Measurements from ENCODE around the gene CAPN13.

CAPN13 gene

DNA sequence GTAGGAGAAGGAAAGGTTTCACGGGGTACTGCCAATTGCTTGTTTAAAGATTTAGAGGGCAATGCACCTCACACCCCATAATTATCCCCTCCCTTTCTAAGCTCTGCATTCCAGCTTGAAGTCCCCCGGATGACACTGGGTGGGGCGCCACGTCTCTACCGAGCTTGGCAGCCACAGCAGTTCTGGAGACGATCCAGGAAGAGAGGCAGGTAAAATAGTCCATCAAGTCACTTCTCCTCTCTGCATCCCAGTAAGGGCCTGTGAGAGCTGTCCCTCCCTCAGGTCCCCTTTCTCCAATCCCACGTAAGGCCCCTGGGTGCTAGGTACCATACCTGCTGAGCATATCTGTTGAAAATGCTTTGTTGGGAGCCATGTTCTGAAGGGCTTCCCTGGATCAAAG lies 65.7 kb downstream of the CAPN13 start:
- Histone ChIP-seq H4K20me1 (ENCODE audit: insufficient read depth, low read length) (no peaks in the 10 kb centered on the region), H3K36me3 (ENCODE audit: insufficient read depth, low read length) (no peaks in the 10 kb centered on the region), H3K27me3 (ENCODE audit: insufficient read depth, low read length) (no peaks in the 10 kb centered on the region; the same call in 1 of the 2 replicates), H3F3A (ENCODE audit: insufficient read depth, low read length) (no peaks in the 10 kb centered on the region), H3K9ac (ENCODE audit: low read length) (no peak overlapping the region), H3K9me2 (ENCODE audit: low read depth, low read length) (no peaks in the 10 kb centered on the region), H3K27ac (ENCODE audit: low read depth, low read length, poor library complexity, severe bottlenecking) (no peak overlapping the region), H3K79me2 (ENCODE audit: insufficient read depth, low read length) (no peaks in the 10 kb centered on the region), H3K4me2 (ENCODE audit: low read length) (no peak overlapping the region), H3K4me3 (ENCODE audit: low read depth, low read length, poor library complexity, severe bottlenecking) (no peak overlapping the region), H2AFZ (ENCODE audit: low read length) (no peak overlapping the region), H3K9me3 (ENCODE audit: low read length) (no peaks in the 10 kb centered on the region), H3K4me1 (ENCODE audit: insufficient read depth, low read length, severe bottlenecking) (no peaks in the 10 kb centered on the region)
- TF ChIP-seq EZH2 (IDR thresholded peaks at IDR 0.05; ENCODE audit: borderline replicate concordance, low read length) = no peak
- TF ChIP-seq, protein P1, sequence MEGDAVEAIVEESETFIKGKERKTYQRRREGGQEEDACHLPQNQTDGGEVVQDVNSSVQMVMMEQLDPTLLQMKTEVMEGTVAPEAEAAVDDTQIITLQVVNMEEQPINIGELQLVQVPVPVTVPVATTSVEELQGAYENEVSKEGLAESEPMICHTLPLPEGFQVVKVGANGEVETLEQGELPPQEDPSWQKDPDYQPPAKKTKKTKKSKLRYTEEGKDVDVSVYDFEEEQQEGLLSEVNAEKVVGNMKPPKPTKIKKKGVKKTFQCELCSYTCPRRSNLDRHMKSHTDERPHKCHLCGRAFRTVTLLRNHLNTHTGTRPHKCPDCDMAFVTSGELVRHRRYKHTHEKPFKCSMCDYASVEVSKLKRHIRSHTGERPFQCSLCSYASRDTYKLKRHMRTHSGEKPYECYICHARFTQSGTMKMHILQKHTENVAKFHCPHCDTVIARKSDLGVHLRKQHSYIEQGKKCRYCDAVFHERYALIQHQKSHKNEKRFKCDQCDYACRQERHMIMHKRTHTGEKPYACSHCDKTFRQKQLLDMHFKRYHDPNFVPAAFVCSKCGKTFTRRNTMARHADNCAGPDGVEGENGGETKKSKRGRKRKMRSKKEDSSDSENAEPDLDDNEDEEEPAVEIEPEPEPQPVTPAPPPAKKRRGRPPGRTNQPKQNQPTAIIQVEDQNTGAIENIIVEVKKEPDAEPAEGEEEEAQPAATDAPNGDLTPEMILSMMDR (IDR thresholded peaks at IDR 0.05; ENCODE audit: low read length) = no peak

DNA sequence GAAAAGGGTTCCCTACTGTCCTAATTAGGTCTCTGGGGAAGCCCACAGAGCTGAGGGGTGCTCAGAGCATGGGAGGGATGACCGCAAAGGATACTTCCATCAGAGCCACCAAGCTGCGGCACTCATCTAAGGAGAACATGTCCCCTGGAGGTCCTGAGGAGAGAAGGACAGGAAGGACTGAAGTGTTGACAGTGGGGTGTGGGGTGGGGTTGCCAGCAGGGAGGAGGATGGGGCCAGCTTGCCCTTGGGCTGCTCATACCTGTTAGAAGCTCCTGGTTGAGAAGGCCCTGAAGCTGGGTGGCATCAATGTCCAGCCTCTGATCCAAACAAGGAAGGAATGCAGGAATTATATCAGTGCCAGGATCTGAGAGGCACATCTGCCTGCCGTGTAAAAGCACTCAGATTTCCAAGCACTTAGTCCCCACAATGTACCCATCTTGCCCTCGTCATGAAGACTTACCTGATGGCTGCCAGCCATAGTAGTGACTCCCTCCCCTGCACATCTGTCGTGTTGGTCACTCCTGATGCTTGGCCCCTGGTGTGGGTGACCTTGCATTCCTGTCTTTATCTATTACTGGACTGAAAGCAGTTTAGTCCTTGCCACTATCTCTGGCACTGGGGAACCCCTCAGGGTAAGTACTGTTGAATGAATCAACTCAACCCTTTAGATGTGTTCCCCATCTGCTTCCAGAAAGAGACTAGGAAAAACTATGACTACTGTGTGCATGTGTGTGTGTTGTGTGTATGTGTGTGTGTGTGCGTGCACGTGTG lies 68.9 kb downstream of the CAPN13 start:
- Histone ChIP-seq H3K27me3 (ENCODE audit: insufficient read depth, low read length) (no peaks in the 10 kb centered on the region; the same call in 1 of the 2 replicates), H3K79me2 (ENCODE audit: insufficient read depth, low read length) (no peaks in the 10 kb centered on the region), H3K27ac (ENCODE audit: low read depth, low read length, poor library complexity, severe bottlenecking) (no peak overlapping the region), H2AFZ (ENCODE audit: low read length) (no peak overlapping the region), H3K4me3 (ENCODE audit: low read depth, low read length, poor library complexity, severe bottlenecking) (no peak overlapping the region), H3K4me2 (ENCODE audit: low read length) (no peak overlapping the region), H3F3A (ENCODE audit: insufficient read depth, low read length) (no peaks in the 10 kb centered on the region), H3K9me2 (ENCODE audit: low read depth, low read length) (no peaks in the 10 kb centered on the region), H3K9me3 (ENCODE audit: low read length) (no peaks in the 10 kb centered on the region), H3K36me3 (ENCODE audit: insufficient read depth, low read length) (no peaks in the 10 kb centered on the region), H4K20me1 (ENCODE audit: insufficient read depth, low read length) (no peaks in the 10 kb centered on the region), H3K4me1 (ENCODE audit: insufficient read depth, low read length, severe bottlenecking) (no peaks in the 10 kb centered on the region), H3K9ac (ENCODE audit: low read length) (no peak overlapping the region)
- TF ChIP-seq, protein P1 (IDR thresholded peaks at IDR 0.05; ENCODE audit: low read length) = no peak
- TF ChIP-seq EZH2 (IDR thresholded peaks at IDR 0.05; ENCODE audit: borderline replicate concordance, low read length) = no peak

DNA sequence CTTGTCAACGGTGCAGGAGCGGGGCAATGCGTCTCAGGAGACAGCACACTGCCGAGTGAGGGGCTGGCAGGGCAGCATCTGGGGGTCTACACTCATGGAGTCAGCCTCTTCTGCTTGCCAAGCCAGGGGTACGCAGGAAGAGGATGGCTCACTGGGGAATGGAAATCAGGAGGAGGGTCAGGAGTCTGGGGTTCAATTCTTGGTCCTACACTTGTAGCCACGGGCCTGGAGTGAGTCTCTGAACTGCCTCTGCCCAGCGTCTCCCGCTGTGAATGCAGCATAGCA lies 70.0 kb downstream of the CAPN13 start:
- Histone ChIP-seq H3K9me2 (ENCODE audit: low read depth, low read length) (no peaks in the 10 kb centered on the region), H3F3A (ENCODE audit: insufficient read depth, low read length) (no peaks in the 10 kb centered on the region), H3K36me3 (ENCODE audit: insufficient read depth, low read length) (no peaks in the 10 kb centered on the region), H3K4me2 (ENCODE audit: low read length) (no peak overlapping the region), H3K79me2 (ENCODE audit: insufficient read depth, low read length) (no peaks in the 10 kb centered on the region), H3K27me3 (ENCODE audit: insufficient read depth, low read length) (no peaks in the 10 kb centered on the region; the same call in 1 of the 2 replicates), H3K9ac (ENCODE audit: low read length) (no peak overlapping the region), H3K27ac (ENCODE audit: low read depth, low read length, poor library complexity, severe bottlenecking) (no peak overlapping the region), H3K9me3 (ENCODE audit: low read length) (no peaks in the 10 kb centered on the region), H2AFZ (ENCODE audit: low read length) (no peak overlapping the region), H3K4me3 (ENCODE audit: low read depth, low read length, poor library complexity, severe bottlenecking) (no peak overlapping the region), H3K4me1 (ENCODE audit: insufficient read depth, low read length, severe bottlenecking) (no peaks in the 10 kb centered on the region), H4K20me1 (ENCODE audit: insufficient read depth, low read length) (no peaks in the 10 kb centered on the region)
- TF ChIP-seq, protein P1 (IDR thresholded peaks at IDR 0.05; ENCODE audit: low read length) = no peak
- TF ChIP-seq EZH2 (IDR thresholded peaks at IDR 0.05; ENCODE audit: borderline replicate concordance, low read length) = no peak
